HT-29 (cell line): ENCODE results near the gene PRKG1. TPM values are rescaled to one million over a fixed set of nuclear protein-coding genes. Genes with fewer than 3 reads are reported as not detected.

Experiments
- DNase-seq: peaks from one replicate; pipeline ENCODE4 v3.0.0-alpha.2; 2015; ENCODE audit warnings: low spot score
- total RNA-seq: library from RNA; depleted of rRNA; stranded (reverse); fragments of >200 nt; shearing (Covaris generic); gene quantifications from 2 replicates; pipeline ENCODE4 v1.2.3, GENCODE V29; 2014

The PRKG1 gene
- total RNA-seq, 1 experiment from 2014 or later = not detected

DNA sequence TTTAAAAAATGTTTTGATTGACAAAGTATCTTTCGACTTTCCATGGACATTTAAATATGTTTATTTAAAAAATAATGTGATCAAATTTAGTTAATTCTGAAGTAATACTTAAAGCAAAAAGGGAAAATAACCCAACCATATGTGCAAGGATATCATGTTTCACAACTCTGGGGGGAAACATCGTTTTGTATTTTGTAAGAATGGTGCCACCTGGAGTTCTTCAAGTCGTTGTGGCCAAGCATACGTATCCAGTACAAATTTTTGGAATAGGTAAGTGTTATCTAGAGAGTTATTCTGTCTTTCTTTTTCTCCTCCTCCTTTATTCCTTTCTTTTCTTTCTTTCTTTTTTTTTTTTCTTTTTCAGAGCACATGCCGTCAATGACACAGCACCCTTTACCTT lies 801.3 kb downstream of the PRKG1 start:
- no peak for DNase-seq

DNA sequence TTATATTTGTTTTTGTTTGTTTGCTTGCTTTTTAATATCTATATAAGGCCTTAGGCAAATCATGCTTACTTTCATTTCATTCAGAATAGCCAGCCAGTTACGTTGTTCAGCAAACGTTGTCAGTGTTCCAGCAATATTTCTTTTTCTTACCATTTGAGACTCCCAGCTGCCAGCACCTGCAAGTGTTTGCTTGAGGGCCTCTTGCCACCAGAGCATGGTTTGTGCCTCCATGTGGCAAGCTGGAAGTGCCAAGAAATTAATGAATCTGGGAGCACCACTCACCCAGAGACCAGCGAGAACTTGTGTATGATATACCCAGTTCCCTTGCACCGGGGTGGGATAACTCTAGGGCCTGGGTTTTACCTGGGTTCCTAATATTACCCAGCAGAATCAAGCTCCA lies 802.2 kb downstream of the PRKG1 start:
- no peak for DNase-seq

DNA sequence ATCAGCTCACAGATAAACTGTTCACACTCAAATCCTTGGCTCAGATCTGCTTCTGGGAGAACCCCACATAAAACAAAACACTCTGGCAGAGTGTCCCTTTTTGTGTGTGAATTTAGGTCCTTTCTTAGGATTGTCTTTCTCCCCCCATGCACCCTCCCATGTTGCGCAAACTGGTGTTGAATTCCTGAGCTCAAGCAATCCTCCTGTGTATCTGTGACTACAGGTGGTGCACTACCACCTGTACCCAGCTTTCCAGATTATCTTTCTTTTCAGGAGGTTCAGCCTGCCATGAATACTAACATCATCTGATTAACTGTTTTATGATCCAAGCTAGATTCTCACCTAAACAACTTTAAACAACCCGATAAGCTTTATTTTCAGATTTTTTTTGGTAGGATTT lies 802.7 kb downstream of the PRKG1 start:
- no peak for DNase-seq

DNA sequence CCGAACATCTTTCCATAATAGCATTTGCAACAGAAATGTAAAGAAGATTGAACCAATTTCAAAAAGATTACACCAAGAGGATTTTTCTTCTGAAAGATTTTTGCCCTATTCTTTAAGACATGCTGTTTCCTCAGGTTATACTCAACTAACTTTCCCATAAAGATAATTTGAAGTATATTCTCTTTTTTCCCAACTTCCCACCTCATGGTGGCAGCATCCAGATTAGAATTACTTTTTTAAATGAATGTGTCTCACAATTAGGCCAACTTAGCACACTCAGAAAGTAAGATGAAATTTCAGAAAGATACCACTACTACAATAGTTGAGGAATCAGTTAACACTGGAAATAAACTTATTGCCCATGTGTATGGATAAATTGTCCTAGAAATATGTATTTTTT lies 803.3 kb downstream of the PRKG1 start:
- DNase-seq = no peak

DNA sequence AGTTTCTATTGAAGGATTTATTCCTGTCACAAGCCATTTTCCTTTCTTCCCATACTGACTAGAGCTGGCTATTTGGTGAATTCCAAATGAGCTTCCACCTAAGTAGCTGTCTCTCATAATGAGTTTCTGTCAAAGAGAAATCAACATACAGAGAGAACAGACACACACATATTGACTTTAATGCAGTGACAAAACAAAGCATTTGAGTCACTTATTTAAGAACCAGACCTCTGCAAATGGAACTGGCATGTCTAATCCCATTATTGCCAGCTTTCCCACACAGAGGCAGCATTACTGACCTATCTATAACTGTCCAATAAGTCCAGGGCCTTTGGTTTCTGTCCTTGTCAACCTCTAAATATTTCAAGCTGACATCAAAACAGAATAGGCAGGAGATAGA lies 804.4 kb downstream of the PRKG1 start:
- DNase-seq = no peak

DNA sequence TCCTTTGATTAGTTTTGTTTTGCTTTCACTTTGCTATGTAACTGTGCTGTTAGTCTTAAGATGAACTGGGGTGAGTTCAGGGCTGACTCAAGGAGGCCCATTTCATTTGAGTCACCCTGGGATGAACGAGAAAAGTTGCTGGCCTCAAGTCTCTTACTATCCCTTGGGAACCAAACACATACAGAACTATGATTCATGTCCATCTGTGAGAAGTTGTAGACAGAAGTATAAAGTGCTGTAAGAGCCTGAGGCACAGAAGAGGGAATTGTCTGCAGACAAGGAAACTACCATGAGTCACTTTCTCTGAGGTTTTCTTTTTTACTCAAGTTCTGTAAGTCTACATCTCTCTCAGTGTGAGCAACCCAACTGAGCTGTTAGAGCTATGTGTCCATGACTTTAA lies 805.0 kb downstream of the PRKG1 start:
- DNase-seq = no peak

DNA sequence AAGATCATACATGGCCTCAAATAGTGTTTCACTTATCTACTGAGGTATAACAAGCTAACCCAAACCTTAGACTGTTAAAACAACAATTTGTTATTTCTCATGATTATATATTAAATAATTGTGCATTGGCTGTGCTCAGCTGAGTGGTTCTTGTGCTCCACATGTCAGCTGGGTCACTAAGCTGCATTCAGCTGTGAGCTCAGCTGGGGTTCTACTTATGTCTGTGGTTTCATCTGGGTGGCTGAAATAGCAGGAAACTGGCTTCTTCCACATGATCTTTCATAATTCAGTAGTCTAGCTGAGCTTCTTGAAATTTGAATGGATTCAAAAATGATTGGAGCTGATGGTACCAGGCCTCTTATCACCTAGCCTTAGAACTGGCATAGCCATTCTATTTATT lies 806.9 kb downstream of the PRKG1 start:
- DNase-seq = no peak

DNA sequence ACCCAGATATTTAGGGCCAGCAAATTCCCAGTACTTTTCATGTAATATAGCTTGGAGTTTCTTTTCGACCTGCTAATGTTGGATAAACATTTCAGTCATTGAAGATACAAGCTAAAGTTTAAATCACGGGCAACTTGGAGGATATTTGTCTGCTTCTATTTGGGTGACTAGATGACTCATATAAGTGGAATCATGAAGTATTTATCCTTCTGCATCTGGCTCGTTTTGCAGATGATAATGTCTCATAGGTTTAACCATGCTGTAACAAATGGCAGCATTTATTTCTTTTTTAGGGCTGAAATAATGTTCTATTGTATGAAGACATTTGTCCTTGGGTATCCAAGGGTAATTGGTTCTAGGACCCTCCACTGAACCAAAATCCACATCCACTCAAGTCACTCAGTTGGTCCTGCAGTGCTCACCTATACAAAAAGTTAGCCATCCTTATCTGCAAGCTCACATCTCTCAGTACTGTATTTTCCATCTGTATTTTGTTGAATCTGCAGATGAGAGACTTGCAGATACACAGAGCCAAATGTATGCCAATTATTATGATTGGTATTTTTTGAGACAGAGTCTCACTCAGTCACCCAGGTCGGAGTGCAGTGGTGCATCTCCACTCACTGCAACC lies 812.3 kb downstream of the PRKG1 start:
- DNase-seq = no peak

DNA sequence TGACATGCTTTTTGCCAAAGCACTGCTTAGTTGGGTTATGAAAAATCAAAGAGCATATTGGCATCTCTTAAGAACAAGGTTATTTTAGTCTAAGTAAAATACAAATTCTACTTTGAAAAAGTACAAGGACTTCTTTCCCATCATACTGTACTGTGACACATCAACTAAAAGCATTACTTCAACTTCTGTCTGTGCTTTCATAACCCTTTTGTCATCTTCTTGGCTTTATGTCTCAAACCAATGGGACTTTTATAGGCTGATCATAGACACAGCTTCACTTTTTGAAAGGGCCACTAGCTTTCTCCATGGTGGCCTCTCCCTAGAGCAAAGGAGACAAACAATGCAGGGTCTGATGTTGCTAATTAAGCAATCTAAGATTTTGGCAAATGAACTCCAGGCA lies 814.0 kb downstream of the PRKG1 start:
- DNase-seq = no peak

DNA sequence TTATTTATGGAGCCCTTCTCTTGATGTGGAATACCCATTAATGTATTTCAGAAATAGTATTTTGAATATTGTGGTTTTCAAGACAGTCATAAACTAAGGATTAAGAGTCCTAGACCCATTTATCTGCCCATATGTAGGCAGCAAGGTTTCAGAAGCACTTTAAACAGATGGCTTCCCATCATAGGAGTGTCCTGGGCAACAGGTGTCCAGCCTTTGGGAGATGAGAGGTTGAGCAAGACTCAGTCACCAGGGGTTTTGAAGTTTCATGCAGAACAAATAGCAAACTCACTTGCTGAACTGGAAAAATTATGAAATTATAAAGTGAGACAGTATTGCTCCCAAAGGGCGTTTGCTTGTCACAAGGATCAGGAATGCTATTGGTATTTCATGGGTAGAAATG lies 818.0 kb downstream of the PRKG1 start:
- DNase-seq = no peak

DNA sequence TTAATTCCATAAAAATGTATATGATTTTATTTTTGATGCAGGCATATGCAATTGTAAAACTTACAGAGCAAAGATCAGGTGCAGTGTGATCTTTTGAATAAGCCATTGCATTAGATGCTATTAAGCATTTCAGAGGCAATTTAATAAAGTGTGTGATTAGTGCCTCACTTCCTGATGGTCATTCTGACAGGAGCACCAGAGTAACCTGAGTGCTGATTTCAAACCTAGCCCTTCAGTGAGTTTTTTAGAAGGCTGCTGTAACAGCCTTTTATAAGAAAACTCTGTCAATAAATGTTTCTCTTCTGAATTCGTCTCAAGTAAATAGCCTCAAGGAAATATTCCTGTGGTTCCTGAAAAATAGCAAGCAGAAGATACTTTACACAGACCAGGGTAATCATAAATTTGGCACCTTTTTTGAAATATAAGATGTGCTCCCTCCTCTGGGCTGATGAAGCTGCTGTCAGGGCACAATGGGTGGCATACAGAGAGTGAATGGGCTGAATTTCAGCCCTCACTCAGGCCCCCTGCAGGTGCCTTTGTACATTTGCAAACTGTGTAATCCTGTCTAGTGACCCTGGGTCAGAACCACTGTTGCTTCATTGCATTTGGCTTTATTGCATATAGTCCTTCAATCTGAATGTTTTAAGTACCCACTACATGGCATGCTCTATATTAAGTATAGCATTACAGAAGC lies 818.8 kb downstream of the PRKG1 start:
- DNase-seq = peak; percentile 43

DNA sequence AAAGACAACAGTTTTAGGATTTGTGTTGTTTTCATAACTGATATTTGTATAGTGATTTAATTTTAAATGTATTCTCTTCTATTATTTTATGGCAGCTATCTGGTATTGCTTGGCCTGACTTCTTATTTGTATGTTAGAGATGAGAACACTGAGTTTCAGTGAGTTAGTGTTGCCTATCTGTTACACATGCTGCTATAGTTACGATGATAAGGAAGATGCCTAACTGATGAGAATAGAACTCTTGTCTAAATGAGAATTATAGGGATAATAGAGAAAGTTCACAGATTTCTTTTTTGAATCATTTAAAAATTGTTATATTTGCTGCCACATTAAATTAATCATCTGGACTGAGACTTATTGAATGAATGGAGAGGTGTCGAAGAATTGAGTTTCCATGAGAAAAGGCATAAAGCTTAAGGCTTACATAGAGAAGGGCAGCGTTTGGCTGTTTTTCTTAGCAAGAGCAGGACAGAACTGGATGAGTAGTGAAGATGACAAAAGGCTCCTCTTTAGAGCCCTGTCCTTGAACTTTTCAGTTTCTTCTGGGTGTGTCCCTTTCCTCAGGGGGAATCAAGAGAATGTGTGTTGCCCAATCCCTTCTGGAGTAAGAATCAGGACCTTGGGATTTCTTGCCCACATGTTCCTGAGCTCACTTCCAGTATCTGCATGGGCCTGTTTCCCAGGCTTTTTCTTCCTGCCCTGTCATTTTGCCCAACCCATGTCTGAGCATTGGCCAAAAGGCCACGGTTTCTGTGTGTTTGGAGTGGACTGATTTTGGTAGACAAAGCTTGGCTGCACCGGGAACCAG lies 820.7 kb downstream of the PRKG1 start:
- no peak for DNase-seq

DNA sequence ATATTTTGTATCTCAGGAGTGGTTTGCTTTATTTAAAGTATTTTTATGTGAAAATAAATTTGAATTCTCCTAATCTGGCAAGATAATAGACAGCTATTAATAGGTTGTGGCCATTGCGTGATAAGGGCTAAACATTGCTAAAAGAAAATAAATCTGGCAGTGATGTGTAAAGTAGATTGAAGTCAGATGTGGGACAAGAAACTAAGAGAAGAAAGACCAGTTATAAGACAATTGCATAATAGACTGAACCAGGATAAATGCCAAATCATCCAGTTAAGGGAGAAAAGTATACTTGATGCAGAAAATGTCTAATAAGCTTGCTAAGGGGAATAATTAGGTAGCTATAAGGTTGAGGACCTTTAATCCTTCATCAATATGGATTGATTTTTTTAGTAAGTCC lies 822.6 kb downstream of the PRKG1 start:
- no peak for DNase-seq

DNA sequence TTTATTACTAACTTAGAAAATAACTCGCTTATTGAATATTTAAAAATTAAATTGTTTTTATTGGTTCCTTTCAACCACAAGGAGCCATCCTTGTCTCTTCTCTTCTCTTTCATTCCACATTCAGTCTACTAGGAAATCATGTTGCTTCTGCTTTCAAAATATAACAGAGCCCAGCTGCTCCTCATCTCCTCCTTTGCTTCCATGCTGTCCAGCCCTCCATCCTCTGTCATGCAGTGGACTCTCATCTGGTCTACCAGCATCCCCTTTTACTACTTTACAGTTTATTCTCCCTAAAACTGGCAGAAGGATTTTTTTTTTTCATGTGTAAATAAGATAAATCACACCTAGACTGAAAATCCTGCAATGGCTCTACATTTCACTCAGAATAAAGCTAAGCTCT lies 823.3 kb downstream of the PRKG1 start:
- no peak for DNase-seq

DNA sequence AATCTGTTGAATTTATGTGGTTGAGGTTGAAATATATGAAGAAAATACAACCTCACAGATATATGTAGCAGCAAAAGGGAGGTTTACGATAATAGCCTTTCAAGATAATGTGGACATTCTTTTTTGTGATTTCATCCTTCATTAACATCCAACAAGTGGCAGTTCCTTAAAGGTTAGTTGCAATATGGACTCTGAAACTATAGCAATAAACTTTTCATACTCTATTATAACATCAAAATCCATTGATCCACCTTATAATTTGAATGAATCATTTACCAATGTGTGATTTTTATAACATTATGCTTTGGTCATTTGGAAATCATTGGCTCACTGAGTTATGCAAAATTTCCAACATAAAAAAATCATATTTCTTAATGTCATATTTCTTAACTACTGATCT lies 825.9 kb downstream of the PRKG1 start:
- no peak for DNase-seq

DNA sequence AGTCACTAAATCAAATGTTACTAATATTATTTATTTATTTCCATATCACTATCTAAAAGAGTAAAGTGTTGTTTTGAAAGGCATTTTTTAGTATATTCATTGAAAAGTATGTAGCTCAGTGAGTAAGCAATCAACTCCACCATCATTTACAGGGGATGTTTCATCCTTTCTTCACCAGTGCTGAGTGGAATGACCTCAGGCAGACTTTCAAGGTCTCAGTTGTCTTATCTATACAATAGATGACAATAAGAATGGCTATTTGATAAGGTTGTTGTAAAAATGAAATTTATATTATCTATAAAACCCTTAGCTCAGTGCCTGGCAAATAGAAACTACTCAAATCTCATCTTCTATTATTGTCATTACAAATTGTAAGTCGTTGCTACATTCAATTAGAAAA lies 829.4 kb downstream of the PRKG1 start:
- DNase-seq = no peak

DNA sequence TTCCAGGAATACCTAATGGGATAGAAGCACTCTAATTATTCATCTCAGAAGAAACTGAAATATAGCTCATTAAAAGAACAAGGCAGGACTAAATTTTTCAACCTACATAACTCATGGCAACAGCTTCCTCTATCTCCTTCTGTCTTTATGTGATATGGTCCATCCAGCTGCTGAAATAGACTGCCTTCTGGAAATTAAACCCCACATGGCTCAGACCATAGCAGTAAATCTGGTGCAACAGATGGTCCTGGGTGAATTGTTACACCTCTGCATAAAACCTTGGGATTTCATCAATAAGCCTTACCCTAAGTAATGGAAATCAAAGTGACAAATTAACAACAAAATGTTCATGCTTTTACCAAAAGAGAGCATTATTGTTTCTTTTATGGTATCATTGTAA lies 830.7 kb downstream of the PRKG1 start:
- no peak for DNase-seq

DNA sequence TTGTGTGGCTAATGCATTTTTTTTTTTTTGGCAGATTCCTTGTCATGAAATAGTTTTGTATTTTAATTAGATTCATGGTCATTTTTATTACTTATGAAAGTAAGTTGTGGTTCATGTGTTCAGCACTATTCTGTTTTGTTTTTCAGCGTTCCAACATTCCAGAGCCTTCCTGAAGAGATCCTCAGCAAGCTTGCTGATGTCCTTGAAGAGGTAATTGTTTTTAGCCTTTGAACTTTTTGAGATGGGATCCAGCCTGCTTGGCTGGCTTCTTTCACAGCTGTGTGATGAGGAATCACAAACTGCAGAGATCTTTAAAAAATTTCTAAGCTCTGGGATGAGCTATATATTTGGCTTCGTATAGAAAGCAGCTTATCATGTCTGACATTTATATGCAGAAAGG lies 833.1 kb downstream of the PRKG1 start:
- DNase-seq = no peak

DNA sequence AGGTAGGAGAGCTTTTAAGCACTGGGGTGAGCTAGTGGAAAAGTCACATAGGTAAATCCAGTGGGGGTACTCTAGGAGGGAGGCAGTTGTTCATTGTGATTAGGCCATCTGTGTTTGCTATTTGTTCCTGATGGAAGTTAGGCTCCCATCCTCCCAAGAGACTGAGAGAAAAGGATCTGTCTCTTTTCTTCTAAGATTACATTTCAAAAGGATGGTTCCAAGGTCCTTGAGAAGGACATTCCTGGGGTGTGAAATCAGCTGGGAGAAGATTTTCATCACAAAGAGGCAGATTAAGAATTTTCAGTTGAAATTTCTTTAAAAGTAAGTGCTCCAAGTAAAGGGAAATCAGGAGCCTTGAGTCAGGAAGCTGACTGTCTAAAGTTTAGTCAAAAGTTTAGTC lies 835.9 kb downstream of the PRKG1 start:
- no peak for DNase-seq

DNA sequence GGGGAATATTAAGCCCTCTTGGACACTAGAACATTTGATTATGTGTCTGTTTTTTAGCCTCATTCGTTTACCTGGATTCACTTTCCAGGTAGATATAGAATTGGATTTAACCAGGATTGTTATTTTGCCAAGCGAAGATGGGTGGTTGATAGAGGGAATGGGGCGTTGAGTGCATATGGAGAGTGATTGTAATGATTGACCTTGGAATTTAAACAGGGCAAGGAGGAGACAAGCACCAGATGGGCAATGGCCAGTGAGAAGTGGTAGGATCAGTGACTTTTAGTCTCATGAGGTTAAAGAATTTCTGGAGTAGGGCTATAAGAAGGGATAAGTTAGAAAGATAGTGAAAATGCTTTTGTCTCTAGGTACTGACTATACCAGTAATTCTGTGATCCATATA lies 836.3 kb downstream of the PRKG1 start:
- no peak for DNase-seq

DNA sequence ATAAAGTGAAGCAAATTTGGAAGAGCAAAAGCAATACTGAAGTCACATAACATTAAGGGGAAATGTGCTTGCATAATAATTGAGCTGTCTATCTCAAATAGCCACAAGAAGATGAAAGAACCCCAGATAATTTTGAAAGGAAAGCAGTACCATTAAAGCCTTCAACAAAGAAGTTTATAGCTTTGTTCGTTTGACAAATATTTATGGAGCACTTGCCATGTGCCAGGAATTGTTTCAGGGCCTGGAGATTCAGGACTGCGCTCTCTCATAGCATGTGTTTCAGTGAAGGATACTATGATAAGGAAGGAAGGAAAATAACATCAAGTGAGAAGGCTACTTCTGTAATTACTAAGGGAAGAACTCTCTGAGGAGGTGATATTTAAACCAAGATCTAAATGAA lies 837.4 kb downstream of the PRKG1 start:
- DNase-seq = no peak

DNA sequence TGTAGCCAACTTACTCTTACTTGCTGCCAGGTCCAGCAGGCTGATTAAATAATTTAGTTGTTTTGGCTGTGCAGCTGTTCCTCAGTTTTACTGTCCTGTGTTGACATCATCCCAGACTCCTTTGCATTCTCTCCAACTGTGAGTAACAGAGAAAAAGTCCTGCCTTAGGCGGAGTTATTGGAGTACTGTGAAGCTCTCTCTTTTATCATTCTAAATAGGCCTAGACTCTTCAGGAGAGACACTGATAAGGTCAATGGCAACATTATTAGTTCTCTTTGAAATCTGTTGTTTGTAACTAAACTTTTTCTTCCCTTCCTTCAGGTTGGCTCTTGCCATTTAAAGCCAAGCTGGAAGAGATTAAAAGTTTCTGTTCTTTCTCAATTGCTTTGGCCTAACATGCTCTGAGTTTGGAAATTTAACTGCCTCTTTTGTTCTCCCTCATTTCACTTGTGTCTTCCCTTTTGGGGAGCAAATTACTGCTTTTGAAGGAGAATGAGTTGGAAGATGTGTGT lies 840.8 kb downstream of the PRKG1 start:
- no peak for DNase-seq

DNA sequence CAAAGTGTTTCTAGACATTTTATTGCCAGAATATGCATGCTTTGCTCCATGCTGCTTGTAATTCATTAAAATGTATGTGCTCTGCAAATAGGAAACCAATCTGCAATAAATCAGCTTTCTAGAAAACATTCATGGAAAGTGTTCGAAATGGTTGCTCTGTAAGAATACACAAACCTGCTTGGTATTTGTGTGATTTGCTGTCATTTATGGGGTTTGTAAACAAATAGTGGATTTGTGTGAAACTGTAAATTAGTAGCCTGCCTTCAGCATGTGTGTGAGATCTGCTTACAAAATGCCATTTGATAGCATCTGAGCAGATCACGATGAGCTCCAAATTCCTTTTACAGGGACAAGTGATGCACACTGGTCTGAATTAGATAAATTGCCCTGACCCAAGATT lies 844.2 kb downstream of the PRKG1 start:
- DNase-seq = no peak
